Peyer's patch (tissue), 4 donors: ENCODE data around the gene KRT78.

ENCODE experiments used
- POLR2A ChIP-seq, 2 donors: fragments of 450-650 bp; IDR thresholded peaks; one replicate each; pipeline ENCODE4 v1.5.1; 2017; ENCODE audit warnings: antibody characterized with exemption in 2 of 2, mild to moderate bottlenecking in 2 of 2, moderate library complexity in 2 of 2
- TF ChIP-seq, protein P1 (sequence below), 6 experiments: fragments of 450-650 bp in 4 of 6; fragments of 200-600 bp in 2 of 6; sonication (generic) in 1 of 6; IDR thresholded peaks; one replicate each; pipeline ENCODE4 v1.5.1; 2017 to 2019; ENCODE audit warnings: antibody characterized with exemption in 6 of 6, mild to moderate bottlenecking in 3 of 6, moderate library complexity in 1 of 6

DNA sequence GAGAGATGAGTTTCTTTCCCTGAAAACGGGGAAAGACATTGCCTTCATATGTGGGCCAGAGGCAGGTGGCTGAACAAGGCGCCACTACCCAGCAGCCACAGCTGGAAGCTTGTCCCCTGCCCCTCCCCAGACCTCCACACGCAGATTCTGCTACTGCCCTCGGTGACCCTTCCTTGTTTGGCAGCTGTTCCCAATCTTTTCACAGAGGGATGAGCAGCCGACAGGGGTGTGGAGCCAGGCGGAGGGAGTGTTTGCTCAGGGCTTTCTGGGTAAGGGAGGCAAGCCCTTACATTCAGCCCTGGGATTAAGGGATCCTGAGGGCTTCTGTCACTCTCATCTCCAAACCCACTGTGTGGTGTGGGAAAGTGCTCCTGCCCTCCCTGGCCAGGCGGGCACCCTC lies 30.4 kb downstream of the KRT78 start:
- TF ChIP-seq, protein P1, sequence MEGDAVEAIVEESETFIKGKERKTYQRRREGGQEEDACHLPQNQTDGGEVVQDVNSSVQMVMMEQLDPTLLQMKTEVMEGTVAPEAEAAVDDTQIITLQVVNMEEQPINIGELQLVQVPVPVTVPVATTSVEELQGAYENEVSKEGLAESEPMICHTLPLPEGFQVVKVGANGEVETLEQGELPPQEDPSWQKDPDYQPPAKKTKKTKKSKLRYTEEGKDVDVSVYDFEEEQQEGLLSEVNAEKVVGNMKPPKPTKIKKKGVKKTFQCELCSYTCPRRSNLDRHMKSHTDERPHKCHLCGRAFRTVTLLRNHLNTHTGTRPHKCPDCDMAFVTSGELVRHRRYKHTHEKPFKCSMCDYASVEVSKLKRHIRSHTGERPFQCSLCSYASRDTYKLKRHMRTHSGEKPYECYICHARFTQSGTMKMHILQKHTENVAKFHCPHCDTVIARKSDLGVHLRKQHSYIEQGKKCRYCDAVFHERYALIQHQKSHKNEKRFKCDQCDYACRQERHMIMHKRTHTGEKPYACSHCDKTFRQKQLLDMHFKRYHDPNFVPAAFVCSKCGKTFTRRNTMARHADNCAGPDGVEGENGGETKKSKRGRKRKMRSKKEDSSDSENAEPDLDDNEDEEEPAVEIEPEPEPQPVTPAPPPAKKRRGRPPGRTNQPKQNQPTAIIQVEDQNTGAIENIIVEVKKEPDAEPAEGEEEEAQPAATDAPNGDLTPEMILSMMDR (IDR thresholded peaks at IDR 0.05), result no peak
- no peak for TF ChIP-seq POLR2A (IDR thresholded peaks at IDR 0.05)
